K562 (cell line): ENCODE results near the gene NOD1. TPM values are rescaled to one million over a fixed set of nuclear protein-coding genes. Genes with fewer than 3 reads are reported as not detected.

ENCODE experiments used
- BRCA1 ChIP-seq, 2 experiments: fragments of 450-650 bp in 1 of 2; sonication (generic) in 1 of 2; formaldehyde crosslinking in 1 of 2; IDR thresholded peaks; 2 replicates each; pipeline versions ENCODE4 v1.5.0 to v1.6.1; 2017 to 2020; ENCODE audit warnings: mild to moderate bottlenecking in 1 of 2, missing genetic modification reagents in 1 of 2
- E2F3 ChIP-seq: fragments of 250-450 bp; sonication (Bioruptor Pico); IDR thresholded peaks from 2 replicates; pipeline ENCODE4 v1.4.0; 2020; ENCODE audit warnings: mild to moderate bottlenecking
- HDAC1 ChIP-seq, 2 experiments: fragments of 450-650 bp; IDR thresholded peaks; 2 replicates each; pipeline ENCODE4 v1.6.1; 2016 to 2017; ENCODE audit warnings: inconsistent platforms in 1 of 2, mild to moderate bottlenecking in 1 of 2, moderate library complexity in 1 of 2
- HNRNPK ChIP-seq: fragments of 200-400 bp; formaldehyde crosslinking; IDR thresholded peaks from one replicate; pipeline ENCODE4 v1.6.1; 2018; ENCODE audit warnings: mild to moderate bottlenecking, low read depth, low read length; ENCODE audit not compliant: poor library complexity, severe bottlenecking
- HSF4 ChIP-seq: fragments of 250-450 bp; sonication (Bioruptor Pico); IDR thresholded peaks from 2 replicates; pipeline ENCODE4 v2.1.2; 2022; ENCODE audit warnings: mild to moderate bottlenecking, moderate library complexity, borderline replicate concordance
- MCM5 ChIP-seq: fragments of 450-650 bp; IDR thresholded peaks from 2 replicates; pipeline ENCODE4 v1.6.1; 2016; ENCODE audit warnings: low read depth
- MECOM ChIP-seq: fragments of 250-450 bp; sonication (Bioruptor Pico); IDR thresholded peaks from 2 replicates; pipeline ENCODE4 v1.8.0; 2022; ENCODE audit warnings: inconsistent platforms
- MEF2D ChIP-seq: conservative IDR thresholded peaks from 2 replicates; pipeline ENCODE4 v1.6.1; 2016; ENCODE audit warnings: low read depth, missing genetic modification characterization, missing compliant biosample characterization
- MTA2 ChIP-seq: fragments of 450-650 bp; IDR thresholded peaks from 2 replicates; pipeline ENCODE4 v1.6.1; 2016; ENCODE audit warnings: low read depth
- MTF1 ChIP-seq: fragments of 250-450 bp; sonication (Bioruptor Pico); IDR thresholded peaks from 2 replicates; pipeline ENCODE4 v1.9.0; 2021; ENCODE audit warnings: moderate library complexity, mild to moderate bottlenecking, inconsistent platforms, borderline replicate concordance
- POLR2H ChIP-seq: IDR thresholded peaks from 2 replicates; pipeline ENCODE4 v1.6.1; 2016; ENCODE audit warnings: missing genetic modification characterization, low read depth, mild to moderate bottlenecking, control low read depth, missing compliant biosample characterization, moderate library complexity
- POLR3G ChIP-seq: IDR thresholded peaks from 2 replicates; pipeline ENCODE4 v1.6.1; 2011; ENCODE audit not compliant: insufficient read length, insufficient replicate concordance; ENCODE audit errors: extremely low read depth
- PRMT5 ChIP-seq: sonication (generic); formaldehyde crosslinking; IDR thresholded peaks from 2 replicates; pipeline ENCODE4 v1.5.0; 2020; ENCODE audit warnings: missing genetic modification reagents
- RCOR1 ChIP-seq, 2 experiments: IDR thresholded peaks; 2 replicates each; pipeline ENCODE4 v1.6.1; 2012; ENCODE audit warnings: low read depth in 2 of 2, low read length in 2 of 2, borderline replicate concordance in 1 of 2, improper control_type of control experiment in 1 of 2
- SLC30A9 ChIP-seq: fragments of 250-450 bp; sonication (Bioruptor Pico); IDR thresholded peaks from 2 replicates; pipeline ENCODE4 v1.8.0; 2022; ENCODE audit warnings: mild to moderate bottlenecking, moderate library complexity
- SMARCA5 ChIP-seq: fragments of 450-650 bp; IDR thresholded peaks from 2 replicates; pipeline ENCODE4 v1.6.1; 2016
- ZNF175 ChIP-seq: fragments of 200-800 bp; sonication (Bioruptor generic); IDR thresholded peaks from 2 replicates; pipeline ENCODE4 v1.6.1; 2016; ENCODE audit warnings: low read depth, mild to moderate bottlenecking, missing genetic modification characterization, missing compliant biosample characterization
- polyA plus RNA-seq, 8 experiments: library from polyadenylated mRNA; depleted of rRNA in 4 of 8; stranded (reverse) in 5 of 8; unstranded in 3 of 8; fragments of >200 nt; fragmentation: Nextera tagmentation in 2 of 8; fragmentation: Illumina TruSeq in 1 of 8; extraction: Ambion mirVana in 2 of 8; extraction: Trizol in 1 of 8; gene quantifications; 2 replicates each; pipeline versions ENCODE4 v1.2.1 to v1.2.3, GENCODE V29; 2011 to 2014; ENCODE audit warnings: inconsistent platforms in 1 of 8, missing spikeins in 1 of 8
- total RNA-seq, 7 experiments: library from RNA; depleted of rRNA in 6 of 7; stranded (reverse); fragments of >200 nt in 6 of 7; fragmentation: Illumina TruSeq in 2 of 7; extraction: Trizol in 2 of 7; gene quantifications; 2 replicates each; pipeline versions ENCODE4 v1.2.1 to v1.2.3, GENCODE V29; 2011 to 2021; ENCODE audit warnings: low replicate concordance in 1 of 7
- TF ChIP-seq, protein P1 (sequence below): fragments of 250-450 bp; sonication (Bioruptor Pico); IDR thresholded peaks from 2 replicates; pipeline ENCODE4 v1.5.0; 2021; ENCODE audit warnings: mild to moderate bottlenecking, borderline replicate concordance
- TF ChIP-seq, protein P2 (sequence below): fragments of 250-450 bp; sonication (Bioruptor Pico); IDR thresholded peaks from 2 replicates; pipeline ENCODE4 v1.8.0; 2022; ENCODE audit warnings: moderate library complexity, mild to moderate bottlenecking, inconsistent platforms
- TF ChIP-seq, protein P3 (sequence below): fragments of 450-650 bp; IDR thresholded peaks from 2 replicates; pipeline ENCODE4 v1.6.1; 2018; ENCODE audit warnings: mild to moderate bottlenecking, low read depth; ENCODE audit not compliant: partially characterized antibody
- TF ChIP-seq, protein P4 (sequence below), 3 experiments: fragments of 200-800 bp in 1 of 3; sonication (Bioruptor generic) in 1 of 3; sonication (generic) in 1 of 3; formaldehyde crosslinking in 1 of 3; IDR thresholded peaks; 2 replicates each; pipeline versions ENCODE4 v1.6.1 to v1.8.0; 2016 to 2022; ENCODE audit warnings: mild to moderate bottlenecking in 2 of 3, missing compliant biosample characterization in 2 of 3, missing genetic modification characterization in 2 of 3, missing genetic modification reagents in 1 of 3

The NOD1 gene
- total and polyA plus RNA-seq, 9 of the 15 experiments (the other 6 are each of a cell fraction or from before 2014, with no cell fraction given) = 0.34 to 7.1 (median 4.7) TPM

DNA sequence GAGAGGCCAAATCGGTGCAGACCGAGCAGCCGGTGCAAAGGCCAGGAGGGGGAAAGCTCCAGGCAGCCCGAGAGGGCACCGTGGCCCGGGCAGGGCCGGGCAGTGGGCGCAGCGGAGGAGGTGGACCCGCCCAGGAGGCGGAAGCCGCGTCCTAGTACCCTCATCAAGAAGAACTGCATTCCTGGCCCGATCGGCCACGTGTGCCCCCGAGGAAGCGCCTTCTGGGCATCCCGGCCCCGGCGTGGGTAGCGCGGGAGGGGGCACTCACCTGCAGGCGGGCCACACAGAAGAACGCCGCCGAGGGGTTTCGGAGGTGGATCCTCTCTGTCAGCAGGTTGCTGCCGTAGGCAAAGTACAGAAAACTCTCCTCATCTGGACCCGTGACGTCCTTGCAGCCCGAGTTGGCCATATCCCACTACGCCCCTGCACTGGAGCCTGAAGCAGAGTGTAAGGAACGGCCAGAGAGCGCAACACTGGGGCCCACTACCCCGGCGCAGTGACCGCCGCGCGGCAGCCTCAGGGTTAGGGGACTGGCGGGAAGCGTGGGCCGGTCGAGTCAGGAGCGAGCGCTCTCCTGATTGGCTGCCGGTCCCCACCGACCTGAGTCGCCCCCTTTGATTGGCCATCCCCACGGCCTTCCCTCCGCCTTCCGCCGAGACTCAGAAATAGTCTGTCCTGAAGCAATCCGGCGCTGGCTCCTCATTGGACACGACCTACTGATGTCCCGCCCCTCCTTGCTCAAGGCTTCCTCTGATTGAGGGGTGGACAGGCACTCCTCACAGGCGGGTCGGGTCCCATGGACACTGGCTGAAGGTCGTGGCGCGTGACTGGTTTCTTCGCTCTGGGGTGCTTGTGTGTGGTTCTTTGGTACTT lies 26.0 kb upstream of the NOD1 start, which contains the start of gene GGCT (continued):
- TF ChIP-seq SLC30A9 (CRISPR knock-in tag) (no peak), MEF2D (tag) (no peak), ZNF175 (CRISPR knock-in tag) (no peak), E2F3 (CRISPR knock-in tag) (peak; percentile 85), SMARCA5 (no peak), PRMT5 (CRISPR knock-in tag) (no peak), MTF1 (no peak), MTA2 (no peak), POLR3G (no peak), POLR2H (tag) (peak; percentile 88), MECOM (CRISPR knock-in tag) (no peak), HNRNPK (no peak), HSF4 (CRISPR knock-in tag) (no peak), BRCA1 (IDR thresholded peaks at IDR 0.05) (no peak), BRCA1 (CRISPR knock-in tag; IDR thresholded peaks at IDR 0.05) (no peak), MCM5 (no peak), HDAC1 (IDR thresholded peaks at IDR 0.05) (peak in 1 of 2 experiments; percentile 75; a peak in 2 of 4 replicates), RCOR1 (IDR thresholded peaks at IDR 0.05; ENCODE audit: borderline replicate concordance in 1 of 2, low read depth in 2 of 2, low read length in 2 of 2) (no peak; a peak in 1 of 4 replicates)
- TF ChIP-seq, protein P1, sequence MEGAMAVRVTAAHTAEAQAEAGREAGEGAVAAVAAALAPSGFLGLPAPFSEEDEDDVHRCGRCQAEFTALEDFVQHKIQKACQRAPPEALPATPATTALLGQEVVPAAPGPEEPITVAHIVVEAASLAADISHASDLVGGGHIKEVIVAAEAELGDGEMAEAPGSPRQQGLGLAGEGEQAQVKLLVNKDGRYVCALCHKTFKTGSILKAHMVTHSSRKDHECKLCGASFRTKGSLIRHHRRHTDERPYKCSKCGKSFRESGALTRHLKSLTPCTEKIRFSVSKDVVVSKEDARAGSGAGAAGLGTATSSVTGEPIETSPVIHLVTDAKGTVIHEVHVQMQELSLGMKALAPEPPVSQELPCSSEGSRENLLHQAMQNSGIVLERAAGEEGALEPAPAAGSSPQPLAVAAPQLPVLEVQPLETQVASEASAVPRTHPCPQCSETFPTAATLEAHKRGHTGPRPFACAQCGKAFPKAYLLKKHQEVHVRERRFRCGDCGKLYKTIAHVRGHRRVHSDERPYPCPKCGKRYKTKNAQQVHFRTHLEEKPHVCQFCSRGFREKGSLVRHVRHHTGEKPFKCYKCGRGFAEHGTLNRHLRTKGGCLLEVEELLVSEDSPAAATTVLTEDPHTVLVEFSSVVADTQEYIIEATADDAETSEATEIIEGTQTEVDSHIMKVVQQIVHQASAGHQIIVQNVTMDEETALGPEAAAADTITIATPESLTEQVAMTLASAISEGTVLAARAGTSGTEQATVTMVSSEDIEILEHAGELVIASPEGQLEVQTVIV (CRISPR knock-in tag) = no peak
- TF ChIP-seq, protein P2, sequence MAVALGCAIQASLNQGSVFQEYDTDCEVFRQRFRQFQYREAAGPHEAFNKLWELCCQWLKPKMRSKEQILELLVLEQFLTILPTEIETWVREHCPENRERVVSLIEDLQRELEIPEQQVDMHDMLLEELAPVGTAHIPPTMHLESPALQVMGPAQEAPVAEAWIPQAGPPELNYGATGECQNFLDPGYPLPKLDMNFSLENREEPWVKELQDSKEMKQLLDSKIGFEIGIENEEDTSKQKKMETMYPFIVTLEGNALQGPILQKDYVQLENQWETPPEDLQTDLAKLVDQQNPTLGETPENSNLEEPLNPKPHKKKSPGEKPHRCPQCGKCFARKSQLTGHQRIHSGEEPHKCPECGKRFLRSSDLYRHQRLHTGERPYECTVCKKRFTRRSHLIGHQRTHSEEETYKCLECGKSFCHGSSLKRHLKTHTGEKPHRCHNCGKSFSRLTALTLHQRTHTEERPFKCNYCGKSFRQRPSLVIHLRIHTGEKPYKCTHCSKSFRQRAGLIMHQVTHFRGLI (CRISPR knock-in tag) = no peak
- TF ChIP-seq, protein P3, sequence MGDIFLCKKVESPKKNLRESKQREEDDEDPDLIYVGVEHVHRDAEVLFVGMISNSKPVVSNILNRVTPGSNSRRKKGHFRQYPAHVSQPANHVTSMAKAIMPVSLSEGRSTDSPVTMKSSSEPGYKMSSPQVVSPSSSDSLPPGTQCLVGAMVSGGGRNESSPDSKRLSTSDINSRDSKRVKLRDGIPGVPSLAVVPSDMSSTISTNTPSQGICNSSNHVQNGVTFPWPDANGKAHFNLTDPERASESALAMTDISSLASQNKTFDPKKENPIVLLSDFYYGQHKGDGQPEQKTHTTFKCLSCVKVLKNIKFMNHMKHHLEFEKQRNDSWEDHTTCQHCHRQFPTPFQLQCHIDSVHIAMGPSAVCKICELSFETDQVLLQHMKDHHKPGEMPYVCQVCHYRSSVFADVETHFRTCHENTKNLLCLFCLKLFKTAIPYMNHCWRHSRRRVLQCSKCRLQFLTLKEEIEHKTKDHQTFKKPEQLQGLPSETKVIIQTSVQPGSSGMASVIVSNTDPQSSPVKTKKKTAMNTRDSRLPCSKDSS = no peak
- TF ChIP-seq, protein P4, sequence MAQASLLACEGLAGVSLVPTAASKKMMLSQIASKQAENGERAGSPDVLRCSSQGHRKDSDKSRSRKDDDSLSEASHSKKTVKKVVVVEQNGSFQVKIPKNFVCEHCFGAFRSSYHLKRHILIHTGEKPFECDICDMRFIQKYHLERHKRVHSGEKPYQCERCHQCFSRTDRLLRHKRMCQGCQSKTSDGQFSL (CRISPR knock-in tag; IDR thresholded peaks at IDR 0.05) = no peak
- TF ChIP-seq, protein P4 (tag; IDR thresholded peaks at IDR 0.05) = no peak
